KBM-7 (cell line): ENCODE measurements around the gene SHC1.
A peak's percentile ranks its signal among the peaks of the same experiment; 100 is the strongest.

Experiments used
- DNase-seq: peaks from one replicate; pipeline ENCODE4 v3.0.0-alpha.2; 2015
- in situ Hi-C: fragments of 300-500 bp; cut with MboI; formaldehyde crosslinking; loops from 2 replicates; pipeline ENCODE4 v1.14.3; 2020; ENCODE audit warnings: low sequenced_read_pairs, low pct_unique_long_range_greater_than_20kb, mixed read lengths

The SHC1 gene

DNA sequence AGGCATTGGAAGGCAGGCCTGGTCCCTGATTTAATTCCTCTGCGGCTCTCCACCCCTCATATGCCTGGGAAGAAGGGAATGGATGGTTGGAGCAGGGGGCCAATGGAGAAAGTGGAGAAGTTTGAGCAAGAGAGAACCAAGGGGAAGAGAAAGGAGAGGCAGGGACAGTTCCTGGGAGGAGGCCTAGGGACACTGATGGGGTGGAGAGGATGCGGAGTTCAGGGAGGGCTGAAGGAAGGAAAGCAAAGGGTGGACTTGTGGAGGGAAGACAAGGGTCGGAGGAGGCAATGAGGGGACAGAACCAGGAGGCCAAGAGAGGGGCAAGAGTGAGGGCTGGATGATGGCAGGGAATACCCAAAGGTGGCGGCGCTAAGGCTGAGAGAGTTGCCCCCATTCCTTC lies 39.2 kb upstream of the SHC1 start:
- DNase-seq: no peak
- in situ Hi-C loops: no loop called here

DNA sequence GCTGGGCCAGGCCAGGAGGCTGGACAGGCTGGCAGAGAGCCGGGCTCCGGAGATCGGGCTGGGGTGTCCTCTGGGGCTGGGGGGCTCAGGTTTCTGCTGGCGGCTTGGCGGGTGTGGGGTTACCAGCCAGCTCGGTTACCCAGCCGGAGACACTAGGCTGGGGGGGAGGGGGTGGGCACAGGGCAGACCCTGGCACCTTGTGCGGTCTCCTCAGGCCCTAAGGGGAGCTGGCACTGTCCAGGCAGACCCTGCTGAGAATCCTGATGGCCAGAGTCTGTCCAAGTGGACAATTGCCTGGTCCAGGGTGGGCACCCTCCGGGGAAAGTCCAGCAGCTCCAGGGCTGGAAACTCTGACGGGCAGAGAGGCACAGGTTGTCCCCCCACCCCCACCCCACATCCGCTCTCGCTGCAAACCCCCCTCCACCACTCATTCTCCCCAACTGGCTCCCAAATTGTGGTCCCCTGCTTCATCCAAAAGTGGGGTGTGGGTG lies 38.7 kb upstream of the SHC1 start:
- in situ Hi-C loops: no loop called here
- no peak for DNase-seq

DNA sequence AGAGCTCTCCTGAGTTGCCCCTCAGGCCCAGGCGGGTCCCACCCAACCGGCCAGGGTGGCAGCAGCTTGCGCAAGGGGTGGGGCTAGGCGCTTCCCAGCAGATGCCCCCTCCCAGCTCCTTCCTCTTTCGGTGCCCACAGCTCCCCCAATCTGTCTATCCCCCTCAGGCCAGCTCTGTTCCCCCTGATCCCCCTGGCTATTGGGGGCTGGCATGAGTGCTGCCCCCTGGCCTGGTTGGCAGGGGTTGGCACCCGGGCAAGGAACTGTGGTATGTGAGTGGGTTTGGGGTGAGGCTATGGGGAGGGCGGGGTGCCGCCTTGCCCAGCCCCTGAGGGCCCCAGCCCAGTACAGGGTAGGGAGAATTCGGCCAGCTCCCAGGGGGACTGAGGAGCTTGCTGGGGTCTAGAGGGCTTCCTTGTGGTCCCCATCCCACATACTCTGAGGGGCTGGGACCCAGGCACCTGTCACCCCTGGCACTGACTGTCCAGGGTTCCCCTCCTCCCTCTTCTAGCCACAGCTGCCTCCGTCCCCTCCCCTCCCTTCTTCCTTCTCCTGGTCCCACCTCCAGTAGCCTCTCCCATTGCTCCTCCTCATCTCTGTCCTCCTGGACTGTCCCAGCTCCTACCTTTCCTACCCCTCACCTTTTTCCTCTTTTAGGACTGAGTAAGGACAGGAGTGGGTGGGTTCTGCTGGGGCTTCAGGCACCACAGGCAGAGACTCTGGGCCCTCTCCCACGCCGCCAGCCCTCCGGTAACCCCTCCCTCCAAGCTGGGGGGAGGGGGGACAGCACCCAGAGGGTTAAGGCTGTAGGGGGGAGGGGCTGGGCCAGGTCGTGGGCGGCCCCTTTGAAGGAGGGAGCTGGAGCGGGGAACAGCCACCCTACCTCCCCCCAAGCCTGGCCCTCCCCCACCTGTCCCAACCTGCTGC lies 37.7 kb upstream of the SHC1 start:
- DNase-seq: no peak
- in situ Hi-C loops: no loop called here

DNA sequence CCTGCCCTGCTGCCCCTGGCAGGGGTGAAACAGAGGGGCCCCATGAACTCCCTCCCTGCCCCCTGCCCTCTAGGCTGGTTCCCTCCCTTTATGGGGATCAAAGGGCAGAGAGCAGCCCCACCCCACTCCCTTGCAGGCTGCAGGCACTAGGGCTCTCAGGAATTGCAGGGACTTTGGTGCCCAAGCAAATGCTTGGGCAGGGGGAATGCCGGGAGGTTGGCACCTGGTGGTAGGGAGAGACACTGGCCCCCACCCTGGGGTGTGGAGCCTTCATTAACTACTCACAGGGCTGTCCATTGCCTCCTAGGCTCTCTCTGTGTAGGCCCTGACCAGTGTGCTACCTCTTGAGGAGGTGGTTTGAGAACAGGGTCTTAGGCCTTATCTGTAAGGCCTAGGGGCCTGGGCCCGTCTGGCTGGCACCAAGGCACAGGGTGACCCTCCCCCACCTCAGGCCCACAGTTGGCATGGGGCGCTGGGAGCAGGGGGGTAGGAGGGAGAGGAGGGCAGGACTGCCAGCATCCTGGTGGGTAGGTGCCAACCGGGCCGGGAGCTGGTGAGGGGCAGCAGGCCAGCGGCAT lies 36.8 kb upstream of the SHC1 start:
- no peak for DNase-seq
- in situ Hi-C loops: no loop called here

DNA sequence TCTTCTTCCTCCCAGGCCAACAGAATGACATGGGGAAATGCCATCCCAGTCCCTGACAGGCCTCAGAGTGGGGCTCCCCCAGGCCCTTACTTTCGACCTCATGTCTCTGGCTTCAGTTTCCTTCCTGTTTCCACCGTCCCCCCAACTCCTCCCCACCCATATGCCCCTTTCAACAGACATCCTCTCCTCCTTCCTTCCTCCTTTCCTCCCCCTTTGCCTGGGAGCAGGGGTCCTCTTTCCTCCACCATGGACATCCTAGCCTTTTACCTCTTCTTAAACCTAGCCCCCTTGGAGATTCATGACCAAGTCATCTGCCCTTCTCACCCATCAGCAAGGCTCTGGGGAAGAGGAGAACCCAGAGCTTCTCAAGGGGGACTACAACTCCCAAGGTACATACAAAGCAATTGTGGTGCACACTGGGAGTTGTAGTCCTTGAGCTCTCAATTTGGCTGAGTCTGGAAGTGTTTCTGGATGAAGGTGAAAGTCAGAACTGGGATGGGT lies 36.1 kb upstream of the SHC1 start:
- peak; percentile 47 for DNase-seq
- in situ Hi-C loops: no loop called here

DNA sequence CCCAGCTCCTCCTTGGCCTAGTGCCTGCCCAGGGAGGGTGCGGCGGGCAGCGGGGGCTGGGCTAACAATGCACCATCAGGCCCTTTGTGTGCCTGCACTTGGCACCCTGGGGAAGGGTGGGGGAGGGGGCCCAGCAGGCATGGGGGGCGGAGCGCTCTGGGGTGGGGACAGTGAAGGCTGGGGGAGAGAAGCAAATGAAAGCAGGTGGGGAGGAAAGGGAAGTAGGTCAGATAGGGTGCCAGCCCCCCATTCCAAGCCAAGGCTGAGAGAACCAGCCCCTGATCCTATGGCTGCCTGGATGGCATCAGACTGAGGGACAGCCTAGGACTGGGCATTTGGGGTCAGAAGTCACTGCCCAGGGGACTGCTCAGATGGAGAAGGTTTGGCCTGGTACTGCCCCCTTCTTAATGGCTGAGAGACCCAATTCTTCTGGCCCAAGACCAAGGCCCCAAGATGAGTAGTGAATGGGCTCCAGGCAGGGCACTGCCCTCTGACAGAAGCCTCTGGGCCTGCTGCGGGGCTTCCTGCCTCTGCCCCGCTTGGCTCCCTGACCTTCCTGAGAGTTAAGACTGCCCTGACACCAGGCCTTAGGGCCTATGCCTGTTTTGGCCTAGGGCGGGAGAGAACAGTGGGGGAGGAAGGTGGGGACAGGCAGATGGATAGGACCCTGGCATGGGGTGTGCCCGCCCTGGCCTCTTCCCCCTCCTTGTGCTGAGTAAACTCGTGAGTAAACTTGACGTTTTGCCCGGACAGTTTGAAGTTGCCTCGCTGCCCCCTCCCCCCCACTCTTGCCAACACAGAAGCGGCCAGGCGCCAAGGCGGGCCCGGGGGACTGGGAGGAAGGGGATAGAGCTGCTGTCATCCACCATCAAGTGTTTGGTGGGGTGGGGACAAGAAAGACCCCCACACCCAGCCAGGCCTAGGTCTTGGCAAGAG lies 34.8 kb upstream of the SHC1 start:
- DNase-seq: no peak

DNA sequence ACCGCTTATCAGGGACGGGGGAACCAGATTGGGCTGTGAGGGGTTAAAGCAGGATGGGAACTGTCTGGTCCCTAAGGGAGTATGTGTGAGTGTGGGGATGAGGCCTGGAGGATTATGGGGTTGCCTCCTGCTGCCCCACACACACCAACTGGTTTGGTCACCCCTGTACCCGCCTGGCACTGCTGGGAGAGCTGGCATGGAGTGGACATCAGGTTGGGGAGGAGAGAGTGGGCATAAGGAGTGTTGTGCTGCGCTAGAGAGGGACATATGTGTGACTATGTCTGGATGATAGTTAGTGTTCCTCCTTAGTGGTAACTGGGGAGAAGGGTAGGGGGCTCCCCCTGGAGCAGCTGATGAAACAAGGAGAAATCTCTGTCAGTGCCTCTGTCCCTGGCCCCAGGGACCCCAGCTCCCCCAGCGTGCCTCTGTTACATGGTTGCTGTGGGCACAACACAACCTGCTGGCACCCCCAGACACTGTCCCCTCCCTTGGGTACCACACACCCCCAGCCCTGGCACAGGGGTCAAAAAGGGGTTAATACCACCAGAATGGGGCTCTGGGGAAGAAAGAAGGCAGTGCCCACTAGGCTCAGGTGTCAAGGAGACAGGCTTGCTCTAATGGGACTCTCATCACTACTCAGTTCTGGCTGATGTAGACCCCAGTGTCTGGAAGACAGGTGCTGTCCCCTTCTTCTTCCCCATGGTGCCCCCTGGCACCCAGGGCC lies 34.0 kb upstream of the SHC1 start:
- DNase-seq: no peak
- in situ Hi-C loops: no loop called here

More for the DNA sequence above, 34.8 kb upstream of the SHC1 start:
- in situ Hi-C loops: no loop called here

DNA sequence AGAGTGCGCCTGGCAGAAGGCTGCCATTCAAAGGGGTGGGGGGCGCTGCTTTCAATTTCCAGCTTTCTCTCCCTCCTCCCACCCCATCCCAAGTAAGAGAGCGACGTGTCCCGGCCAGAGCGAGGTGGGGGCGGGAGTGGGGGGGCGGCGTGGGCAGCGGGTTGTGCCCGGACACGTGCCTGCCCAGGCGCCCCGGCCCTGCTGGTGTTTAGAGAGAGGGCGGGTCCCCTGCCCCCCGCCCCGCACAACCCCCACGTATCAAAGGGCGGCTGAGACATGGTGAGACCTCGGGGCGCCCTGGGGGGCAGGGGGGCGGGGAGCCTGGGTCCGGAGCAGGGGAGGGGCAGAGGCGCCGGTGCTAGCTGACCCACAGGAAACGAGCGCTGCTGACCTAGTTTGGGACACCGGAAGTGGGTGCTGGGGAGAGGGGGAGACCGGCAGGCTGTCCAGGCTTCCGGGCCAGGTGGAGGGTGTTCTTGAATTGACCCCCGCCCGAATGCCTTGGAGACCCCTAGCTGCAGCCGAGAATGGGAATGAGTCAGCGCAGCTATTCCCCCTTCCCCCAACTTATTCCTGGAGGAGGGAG lies 33.3 kb upstream of the SHC1 start:
- in situ Hi-C loops: no loop called here

DNA sequence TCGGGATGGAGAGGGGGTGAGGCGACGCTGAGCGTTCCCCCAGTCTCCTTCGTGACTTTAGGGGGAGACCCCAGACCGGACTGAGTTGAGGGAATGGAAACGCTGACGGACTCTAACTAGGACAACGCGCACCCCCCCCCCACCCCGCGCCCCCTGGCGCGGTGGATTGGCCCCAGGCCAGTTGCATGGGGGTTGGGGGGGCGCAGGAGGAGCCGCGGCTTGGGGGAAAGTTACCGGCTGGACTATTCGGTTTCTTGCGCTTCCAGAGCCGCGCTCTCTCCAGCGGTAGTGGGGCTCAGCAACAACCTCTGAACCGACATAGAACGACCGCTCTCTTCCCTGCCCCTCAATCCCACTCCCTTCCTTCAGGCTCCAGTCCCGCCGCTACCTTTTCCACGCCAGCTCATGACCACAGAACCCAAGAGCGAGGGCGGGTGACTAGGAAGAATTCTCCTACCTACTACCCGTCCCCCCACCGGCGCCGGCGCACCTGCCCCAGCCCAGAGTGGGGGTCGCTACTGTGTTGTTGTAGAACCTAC lies 32.7 kb upstream of the SHC1 start:
- DNase-seq: no peak
- in situ Hi-C loops: no loop called here

More for the DNA sequence above, 33.3 kb upstream of the SHC1 start:
- DNase-seq: no peak

DNA sequence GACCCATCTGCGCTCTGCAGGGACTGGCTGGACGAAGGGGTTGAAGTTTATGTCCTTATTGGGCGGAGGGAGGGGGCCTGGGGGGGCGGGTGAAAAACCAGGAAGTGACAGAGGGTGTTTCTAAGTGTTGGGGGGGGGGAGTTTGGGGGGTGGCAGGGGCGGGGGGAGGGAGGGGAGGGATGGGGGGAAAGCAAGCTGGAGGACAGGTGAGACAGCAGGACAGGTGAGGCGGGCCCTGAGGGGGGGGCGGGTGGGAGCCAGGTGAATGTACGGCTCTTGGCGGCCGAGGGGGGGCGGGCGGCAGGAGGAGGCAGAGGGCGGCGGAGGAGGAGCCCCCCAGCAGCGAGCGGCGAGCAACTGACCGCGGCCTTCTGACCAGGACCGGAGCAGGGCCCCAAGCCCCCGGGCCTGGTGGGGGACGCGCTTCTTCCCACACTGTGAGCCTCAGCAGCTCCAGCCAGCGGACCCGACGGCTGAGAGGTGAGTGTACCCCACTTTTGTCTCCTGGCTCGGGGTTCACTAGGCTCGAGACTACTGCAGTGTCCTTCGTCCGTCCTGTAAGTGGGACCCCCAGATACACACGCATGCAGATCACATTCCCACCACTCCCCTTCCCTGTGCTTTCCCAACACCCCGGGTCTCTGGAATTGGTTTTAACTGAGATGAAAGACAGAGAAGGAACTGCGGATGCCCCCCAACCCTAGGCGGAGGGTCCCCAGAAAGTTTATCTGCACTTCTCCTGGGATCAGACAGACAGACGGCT lies 32.1 kb upstream of the SHC1 start, which contains the start of gene ZBTB7B:
ZBTB7B (plus strand) TSS at position 339 of the 763 bp plus-strand sequence. CDS start 11,859 bp downstream, outside the sequence.
- DNase-seq: peak; percentile 34
- in situ Hi-C loops: no loop called here

DNA sequence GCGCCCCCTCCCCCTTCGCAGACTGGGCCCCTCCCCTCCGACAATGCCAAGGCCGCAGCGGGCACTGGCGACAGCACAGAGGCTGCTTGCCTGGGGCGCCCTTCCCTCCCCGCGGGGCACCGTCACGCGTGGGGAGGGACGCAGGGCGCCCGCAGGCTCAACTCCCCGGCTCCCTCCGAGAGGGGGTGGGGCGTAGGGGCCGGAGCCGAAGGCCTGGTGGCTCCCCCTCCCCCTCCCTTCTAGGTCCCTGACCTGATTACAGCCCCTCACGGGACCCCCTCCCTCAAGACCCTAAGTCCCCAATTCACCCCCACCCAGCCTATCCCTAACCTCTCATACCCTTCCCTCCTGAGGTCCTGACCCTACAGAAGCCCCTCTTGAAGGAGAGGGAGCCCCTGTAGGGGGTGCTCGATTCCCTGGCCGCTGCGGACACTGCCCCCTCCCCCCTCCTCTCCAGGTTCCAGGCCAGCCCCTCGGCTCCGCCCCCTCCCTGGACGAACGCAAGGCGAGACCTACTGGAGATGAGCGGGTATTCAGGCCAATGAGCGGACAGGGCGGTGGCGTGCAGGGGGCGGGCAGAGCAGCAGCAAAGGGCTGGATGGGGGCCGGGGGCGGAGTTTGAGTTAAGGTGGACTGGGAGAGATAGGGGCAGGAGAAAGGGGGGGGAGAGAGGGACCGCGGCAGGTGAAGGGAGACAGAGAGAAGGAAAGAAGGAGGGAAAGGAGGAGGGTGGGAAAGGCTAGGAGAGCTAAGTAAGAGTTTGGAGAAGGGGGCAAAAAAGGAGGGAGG lies 31.3 kb upstream of the SHC1 start:
- DNase-seq: peak; percentile 93
- in situ Hi-C loops: no loop called here

DNA sequence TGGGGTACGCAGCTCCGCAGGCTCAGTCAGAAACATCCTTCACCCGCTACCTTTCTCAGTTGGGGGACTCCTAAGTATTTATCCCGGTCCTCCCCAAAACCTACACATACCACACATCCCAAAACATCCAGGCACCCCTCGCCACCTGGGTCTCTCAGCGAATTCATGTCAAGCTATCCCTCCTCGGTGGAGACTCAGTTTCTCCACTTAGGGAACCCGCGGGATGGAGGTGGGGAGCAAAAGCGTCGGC lies 30.8 kb upstream of the SHC1 start:
- in situ Hi-C loops: no loop called here
- no peak for DNase-seq

DNA sequence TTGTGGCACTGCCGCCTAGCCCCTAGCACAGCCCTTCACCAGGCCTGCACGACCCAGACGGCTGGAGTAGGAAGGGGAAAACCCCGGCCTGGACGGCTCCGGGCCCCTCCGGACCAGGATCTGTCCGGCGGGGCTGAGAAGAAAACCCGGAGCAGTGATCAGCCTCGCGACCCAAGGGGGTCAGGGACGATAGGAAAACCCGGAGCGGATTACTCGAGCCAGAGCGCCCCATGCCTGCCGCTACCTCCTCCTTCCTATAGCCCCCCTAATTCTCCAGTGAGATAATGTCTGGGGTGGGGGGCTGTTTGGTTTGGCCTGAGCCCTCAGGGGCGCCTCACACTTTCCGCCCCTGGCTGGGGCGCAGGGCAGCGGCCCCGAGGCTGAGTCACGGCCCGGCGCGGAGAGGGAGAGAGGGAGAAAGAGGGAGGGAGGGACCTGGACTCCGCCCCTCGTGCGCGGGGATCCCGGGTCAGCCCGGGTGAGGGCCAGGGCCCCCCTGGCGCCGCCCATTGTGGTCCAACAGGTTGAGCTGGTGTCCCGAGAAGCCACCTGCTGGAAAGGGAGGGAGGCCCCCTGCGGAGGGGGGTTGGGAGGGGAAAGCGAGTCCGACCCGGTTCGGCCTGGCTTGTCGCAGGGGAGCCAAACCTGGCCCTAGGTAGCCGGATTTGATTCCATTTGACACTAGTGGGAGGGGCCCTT lies 30.3 kb upstream of the SHC1 start:
- DNase-seq: peak; percentile 91
- in situ Hi-C loops: no loop called here

DNA sequence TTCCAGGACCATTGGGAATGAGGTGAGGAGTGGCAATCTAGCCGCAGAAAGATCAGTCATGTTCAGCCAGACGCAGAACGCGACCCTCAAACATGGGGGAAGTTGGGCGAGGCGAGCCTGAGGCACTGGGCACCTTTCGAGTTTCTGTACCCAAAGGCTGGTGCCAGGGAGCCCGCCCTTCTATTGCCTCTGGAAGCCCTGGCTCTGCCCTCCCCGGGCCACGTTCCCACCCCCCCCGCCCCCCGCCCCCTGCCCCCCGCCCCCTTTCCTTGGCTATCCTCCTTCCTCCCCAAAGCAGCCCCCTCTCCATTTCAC lies 29.8 kb upstream of the SHC1 start:
- in situ Hi-C loops: no loop called here

DNA sequence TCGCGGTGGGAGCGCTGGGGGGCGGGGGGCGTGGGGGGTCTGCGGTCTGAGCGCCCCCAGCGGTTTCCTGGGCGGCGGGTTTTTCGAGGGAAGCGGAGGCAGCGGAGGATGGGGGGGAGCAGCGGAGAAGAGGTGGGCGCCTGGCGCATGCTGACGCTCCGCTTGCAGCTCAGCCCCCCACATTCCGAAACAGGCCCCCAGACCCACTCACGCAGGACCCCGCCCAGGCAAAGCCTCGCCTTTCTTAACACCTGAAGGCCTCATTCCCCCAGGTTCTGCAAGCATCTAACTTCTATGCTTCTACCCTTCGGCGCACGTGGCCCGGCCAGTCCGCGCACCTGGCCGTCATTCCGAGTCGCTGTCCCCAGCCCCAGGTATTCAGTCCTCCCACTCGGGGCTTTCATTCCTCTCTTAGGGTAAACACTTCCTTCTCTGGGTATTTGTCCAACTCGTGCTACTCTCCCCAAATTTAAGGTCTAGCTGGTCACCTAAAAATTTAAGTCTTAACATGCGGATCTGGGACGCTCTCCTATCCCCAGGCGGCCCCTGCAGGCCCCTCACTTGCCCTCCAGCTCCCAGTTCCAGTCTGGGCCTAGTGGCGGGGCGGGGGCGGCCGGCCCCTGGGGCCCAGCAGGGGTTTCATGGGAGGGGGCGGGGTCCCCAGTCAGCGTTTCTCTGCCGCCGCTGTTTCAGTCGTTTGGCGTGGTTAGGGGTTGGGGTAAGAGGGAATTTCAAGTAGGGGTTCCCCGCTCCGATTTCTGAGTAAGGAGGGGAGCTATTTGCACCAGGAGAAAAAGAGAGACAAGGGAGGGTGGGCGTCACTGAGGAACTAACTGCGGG lies 29.2 kb upstream of the SHC1 start:
- DNase-seq: peak; percentile 61
- in situ Hi-C loops: no loop called here

More for the DNA sequence above, 29.8 kb upstream of the SHC1 start:
- DNase-seq: no peak
